ENCODE results near the gene IL20. TPM values are rescaled to one million over a fixed set of nuclear protein-coding genes. Genes with fewer than 3 reads are reported as not detected.

Gene IL20
- total and polyA plus RNA-seq, 2 of the 8 experiments (the other 6 are each of a cell fraction or from before 2014, with no cell fraction given) = not detected

DNA sequence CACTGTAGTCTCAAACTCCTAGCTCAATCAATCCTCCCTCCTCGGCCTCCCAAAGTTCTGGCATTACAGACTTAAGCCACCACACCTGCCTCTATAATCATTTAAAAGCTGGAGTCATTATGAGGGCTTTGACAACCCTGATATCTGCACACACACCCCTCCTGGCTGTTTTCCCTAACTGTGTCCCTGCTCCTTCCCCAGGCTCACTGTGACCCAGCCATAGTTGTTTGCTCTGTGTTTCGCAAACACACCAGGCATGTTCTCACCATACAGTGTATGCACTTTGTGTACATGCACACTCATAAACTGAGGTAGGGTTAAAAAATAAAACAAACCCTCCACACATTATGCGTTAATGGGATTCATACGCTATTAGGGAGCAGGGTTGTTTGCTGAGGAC is 21.8 kb upstream of the IL20 start:
- no peak overlapping the region for H3K18ac ChIP-seq (ENCODE audit: extremely low read depth, low read length)
- no peak overlapping the region for H3K4me2 ChIP-seq (ENCODE audit: insufficient read depth in 1 of 2, low read depth in 2 of 2, low read length in 2 of 2)
- no peak overlapping the region for H3K27ac ChIP-seq (ENCODE audit: low read depth, low read length)
- H3K4ac ChIP-seq (replicated peaks; ENCODE audit: insufficient read length, low read depth, low read length) = no peak overlapping the region
- CTCF ChIA-PET (ENCODE audit: partially characterized antibody) = interaction anchor here (1.0 to 5.8 kb wide), 3 partner anchors 14 to 69 kb away, joined by 3 to 49 read pairs (median 3); no protein-coding TSS in a partner anchor
- H4K8ac ChIP-seq (ENCODE audit: extremely low read depth, insufficient read depth, low read length) = no peak overlapping the region
- FAIRE-seq = no peak
- no peak overlapping the region for H3K4me3 ChIP-seq (ENCODE audit: extremely low read depth in 1 of 4, insufficient read depth in 2 of 4, low read depth in 3 of 4, low read length in 4 of 4)
- H3K4me1 ChIP-seq (replicated peaks in 1 of 4; ENCODE audit: control insufficient read depth in 3 of 4, insufficient read depth in 4 of 4, low read length in 3 of 4) = no peaks in the 10 kb centered on the region
- no peak overlapping the region for H3K14ac ChIP-seq (ENCODE audit: insufficient read length)
- no peak overlapping the region for H2BK5ac ChIP-seq (ENCODE audit: low read depth, low read length)
- no peak overlapping the region for H3K9ac ChIP-seq (replicated peaks in 1 of 4; ENCODE audit: extremely low read depth in 1 of 4, low read depth in 3 of 4, low read length in 3 of 4)
- no peak overlapping the region for H2AK5ac ChIP-seq (ENCODE audit: low read depth, low read length)
- H2BK20ac ChIP-seq (ENCODE audit: low read length) = no peak overlapping the region
- no peaks in the 10 kb centered on the region for H3K9me3 ChIP-seq (ENCODE audit: insufficient read depth in 2 of 2, low read depth in 1 of 2, low read length in 1 of 2)
- no peak overlapping the region for H3K23ac ChIP-seq (ENCODE audit: insufficient read length)
- no peaks in the 10 kb centered on the region for H3K36me3 ChIP-seq (ENCODE audit: control insufficient read depth in 2 of 4, insufficient read depth in 4 of 4, low read length in 3 of 4)
- H2BK15ac ChIP-seq (ENCODE audit: low read length) = no peak overlapping the region
- H4K91ac ChIP-seq (replicated peaks; ENCODE audit: insufficient read length, low read length) = no peak overlapping the region
- DNase-seq (ENCODE audit: low read depth in 1 of 2, low spot score in 2 of 2) = no peak
- H4K5ac ChIP-seq (ENCODE audit: insufficient read length, low read depth, low read length) = no peak overlapping the region
- no peak overlapping the region for H2BK120ac ChIP-seq (replicated peaks; ENCODE audit: low read depth, low read length)
- H3K27me3 ChIP-seq (replicated peaks in 1 of 4; ENCODE audit: control insufficient read depth in 3 of 4, extremely low read depth in 1 of 4, insufficient read depth in 3 of 4, low read length in 3 of 4) = no peaks in the 10 kb centered on the region
- no peaks in the 10 kb centered on the region for H3K79me1 ChIP-seq (ENCODE audit: low read depth, low read length)
- TF ChIP-seq EP300 (IDR thresholded peaks at IDR 0.05; ENCODE audit: borderline replicate concordance in 1 of 2, low read depth in 2 of 2, low read length in 2 of 2) = no peak
- TF ChIP-seq RXRA (IDR thresholded peaks at IDR 0.05; ENCODE audit: insufficient read depth, low read depth, low read length) = no peak
- TF ChIP-seq YY1 (IDR thresholded peaks at IDR 0.05; ENCODE audit: low read depth, low read length) = no peak
- no peak for TF ChIP-seq BCL11A (IDR thresholded peaks at IDR 0.05; ENCODE audit: low read depth in 2 of 2, low read length in 2 of 2)
- TF ChIP-seq SIRT6 (IDR thresholded peaks at IDR 0.05; ENCODE audit: low read length) = no peak
- TF ChIP-seq KDM4A (IDR thresholded peaks at IDR 0.05; ENCODE audit: low read depth, low read length, severe bottlenecking) = no peak
- no peak for TF ChIP-seq TBP (IDR thresholded peaks at IDR 0.05; ENCODE audit: low read depth, low read length)
- TF ChIP-seq SRF (IDR thresholded peaks at IDR 0.05; ENCODE audit: low read depth, low read length) = no peak
- no peak for TF ChIP-seq SP4 (IDR thresholded peaks at IDR 0.05; ENCODE audit: low read length)
- no peak for TF ChIP-seq RFX5 (IDR thresholded peaks at IDR 0.05; ENCODE audit: borderline replicate concordance, low read depth, low read length)
- TF ChIP-seq POLR2A (IDR thresholded peaks at IDR 0.05; ENCODE audit: control extremely low read depth in 1 of 2, low read depth in 2 of 2, low read length in 2 of 2) = no peak
- no peak for TF ChIP-seq TAF7 (optimal IDR thresholded peaks at IDR 0.05; ENCODE audit: borderline replicate concordance, low read depth, low read length)
- 91% methylated on average over 4 of the region's 4 CpGs; no CpG with 5 or more reads in 1 of the 2 experiments for WGBS, 2 experiments (ENCODE audit: extremely low coverage in 1 of 2, insufficient coverage in 1 of 2, insufficient read length in 1 of 2, insufficient replicate concordance in 2 of 2, low coverage in 1 of 2, low lambda C conversion rate in 2 of 2, missing lambda C conversion rate in 1 of 2)
- POLR2A ChIA-PET (ENCODE audit: partially characterized antibody) = no interaction called here
- H4K20me1 ChIP-seq (replicated peaks in 1 of 2; ENCODE audit: control insufficient read depth in 1 of 2, insufficient read depth in 2 of 2, low read length in 2 of 2) = no peaks in the 10 kb centered on the region
- no peak overlapping the region for H3K56ac ChIP-seq (replicated peaks; ENCODE audit: insufficient read length, low read depth, low read length)
- peaks cover 2% of the 10 kb centered on the region; the same call in 1 of the 2 replicates for H3K23me2 ChIP-seq (ENCODE audit: low read depth, low read length)
- H2AFZ ChIP-seq (ENCODE audit: low read length) = no peak overlapping the region
- H3K79me2 ChIP-seq (ENCODE audit: control insufficient read depth in 1 of 2, insufficient read depth in 2 of 2, low read length in 2 of 2) = no peaks in the 10 kb centered on the region
- no peak overlapping the region for H2BK12ac ChIP-seq (ENCODE audit: low read depth, low read length)

Measured in H1 (cell line).